Panc1 (cell line): ENCODE measurements around the gene SMTNL2. TPM values are rescaled to one million over a fixed set of nuclear protein-coding genes. Genes with fewer than 3 reads are reported as not detected.

ENCODE experiments used
- ATAC-seq: fragments of 200-7000 bp; cut with Tn5 transposase; 2 replicates; pipeline ENCODE4 v1.9.1; 2020; ENCODE audit warnings: mild to moderate bottlenecking, moderate library complexity
- BruUV-seq: library from RNA; stranded (reverse); fragments of 400-500 nt; replicated peaks from 2 replicates; lab custom pipeline; 2021; lab: Mats Ljungman, UMichigan
- CTCF ChIA-PET: fragments of 300-600 bp; sonication (Branson Sonifier 250); formaldehyde crosslinking; loops from one replicate; lab custom pipeline; 2022; ENCODE audit warnings: antibody characterized with exemption; lab: Charles Lee
- POLR2A ChIA-PET: fragments of 300-600 bp; sonication (Branson Sonifier 250); formaldehyde crosslinking; loops from one replicate; lab custom pipeline; 2022; ENCODE audit warnings: antibody characterized with exemption; lab: Charles Lee
- DNase-seq: peaks from one replicate; pipeline ENCODE4 v3.0.0-alpha.2; 2010; ENCODE audit warnings: low read depth, low spot score
- H3K27ac ChIP-seq: 2 replicates; pipeline ENCODE4 v1.5.1; 2011; ENCODE audit warnings: mild to moderate bottlenecking, low read length, inconsistent platforms
- H3K27me3 ChIP-seq: fragments of 200-500 bp; sonication (Bioruptor generic); 2 replicates; pipeline ENCODE4 v1.6.0; 2014; ENCODE audit warnings: low read length, inconsistent platforms; ENCODE audit not compliant: control insufficient read depth, insufficient read depth
- H3K36me3 ChIP-seq: fragments of 200-500 bp; sonication (Bioruptor generic); 2 replicates; pipeline ENCODE4 v1.5.1; 2014; ENCODE audit warnings: inconsistent platforms, mild to moderate bottlenecking, low read length, moderate library complexity; ENCODE audit not compliant: control insufficient read depth, insufficient read depth
- H3K4me1 ChIP-seq: 2 replicates; pipeline ENCODE4 v1.5.1; 2011; ENCODE audit warnings: inconsistent platforms, mild to moderate bottlenecking, low read length, moderate library complexity; ENCODE audit not compliant: control insufficient read depth, insufficient read depth
- H3K4me3 ChIP-seq, 2 experiments: 2 replicates each; pipeline ENCODE4 v1.5.1; 2011 to 2012; ENCODE audit warnings: low read depth in 2 of 2, low read length in 2 of 2, mild to moderate bottlenecking in 2 of 2, inconsistent platforms in 1 of 2, moderate library complexity in 1 of 2
- H3K9me3 ChIP-seq: fragments of 200-500 bp; sonication (Bioruptor generic); 2 replicates; pipeline ENCODE4 v1.5.1; 2014; ENCODE audit warnings: low read depth, mild to moderate bottlenecking, inconsistent platforms, low read length, moderate library complexity; ENCODE audit not compliant: control insufficient read depth, insufficient read depth
- POLR2AphosphoS5 ChIP-seq: IDR thresholded peaks from 2 replicates; pipeline ENCODE4 v1.6.1; 2012; ENCODE audit warnings: mild to moderate bottlenecking, low read depth, low read length, moderate library complexity
- REST ChIP-seq, 2 experiments: IDR thresholded peaks; 2 replicates each; pipeline ENCODE4 v1.6.1; 2011 to 2012; ENCODE audit warnings: low read depth in 2 of 2, control low read depth in 1 of 2, low read length in 1 of 2, mild to moderate bottlenecking in 1 of 2, moderate library complexity in 1 of 2; ENCODE audit not compliant: insufficient read depth in 1 of 2
- SIN3A ChIP-seq: IDR thresholded peaks from 2 replicates; pipeline ENCODE4 v1.6.1; 2012; ENCODE audit warnings: low read depth, mild to moderate bottlenecking, low read length, moderate library complexity, borderline replicate concordance; ENCODE audit not compliant: insufficient read depth
- TCF7L2 ChIP-seq: IDR thresholded peaks from 2 replicates; pipeline ENCODE4 v1.6.1; 2011; ENCODE audit warnings: mild to moderate bottlenecking, low read depth, low read length, inconsistent platforms
- in situ Hi-C: cut with HindIII; loops from 2 replicates; pipeline ENCODE4 v1.10.0; 2016; ENCODE audit warnings: low sequenced_read_pairs, low pct_unique_long_range_greater_than_20kb
- intact Hi-C: fragments of 100-400 bp; cut with micrococcal nuclease; formaldehyde crosslinking; loops from one replicate; pipeline ENCODE4 v1.10.0; 2022; ENCODE audit not compliant: unreplicated experiment
- total RNA-seq: library from RNA; stranded (reverse); gene quantifications from one replicate; pipeline ENCODE4 v1.2.1, GENCODE V29; 2021; ENCODE audit not compliant: unreplicated experiment
- TF ChIP-seq, protein P1 (sequence below): fragments of 450-650 bp; IDR thresholded peaks from 2 replicates; pipeline ENCODE4 v1.5.1; 2017; ENCODE audit warnings: mild to moderate bottlenecking

SMTNL2 gene
- total RNA-seq, 1 experiment from 2014 or later = not detected

- H3K27ac ChIP-seq = no peak overlapping the region
- in situ Hi-C loops = no loop called here
- no peak overlapping the region for H3K4me3 ChIP-seq
- no peak for DNase-seq
- no TSS peak for BruUV-seq
- no peak for ATAC-seq
- TF ChIP-seq TCF7L2 (no peak), REST (IDR thresholded peaks at IDR 0.05; ENCODE audit: insufficient read depth in 1 of 2, low read depth in 2 of 2, low read length in 1 of 2) (no peak), SIN3A (no peak), POLR2AphosphoS5 (no peak)
- TF ChIP-seq, protein P1, sequence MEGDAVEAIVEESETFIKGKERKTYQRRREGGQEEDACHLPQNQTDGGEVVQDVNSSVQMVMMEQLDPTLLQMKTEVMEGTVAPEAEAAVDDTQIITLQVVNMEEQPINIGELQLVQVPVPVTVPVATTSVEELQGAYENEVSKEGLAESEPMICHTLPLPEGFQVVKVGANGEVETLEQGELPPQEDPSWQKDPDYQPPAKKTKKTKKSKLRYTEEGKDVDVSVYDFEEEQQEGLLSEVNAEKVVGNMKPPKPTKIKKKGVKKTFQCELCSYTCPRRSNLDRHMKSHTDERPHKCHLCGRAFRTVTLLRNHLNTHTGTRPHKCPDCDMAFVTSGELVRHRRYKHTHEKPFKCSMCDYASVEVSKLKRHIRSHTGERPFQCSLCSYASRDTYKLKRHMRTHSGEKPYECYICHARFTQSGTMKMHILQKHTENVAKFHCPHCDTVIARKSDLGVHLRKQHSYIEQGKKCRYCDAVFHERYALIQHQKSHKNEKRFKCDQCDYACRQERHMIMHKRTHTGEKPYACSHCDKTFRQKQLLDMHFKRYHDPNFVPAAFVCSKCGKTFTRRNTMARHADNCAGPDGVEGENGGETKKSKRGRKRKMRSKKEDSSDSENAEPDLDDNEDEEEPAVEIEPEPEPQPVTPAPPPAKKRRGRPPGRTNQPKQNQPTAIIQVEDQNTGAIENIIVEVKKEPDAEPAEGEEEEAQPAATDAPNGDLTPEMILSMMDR = no peak
- H3K9me3 ChIP-seq = no peaks in the 10 kb centered on the region
- no peaks in the 10 kb centered on the region for H3K36me3 ChIP-seq
- intact Hi-C loops = no loop called here
- ChIA-PET POLR2A (no interaction called here), CTCF (no interaction called here)
- no peaks in the 10 kb centered on the region for H3K4me1 ChIP-seq
- no peaks in the 10 kb centered on the region for H3K27me3 ChIP-seq
These were observed 12.5 kb downstream of the SMTNL2 start for GRCh38 chr17:4596636-4597380.

DNA sequence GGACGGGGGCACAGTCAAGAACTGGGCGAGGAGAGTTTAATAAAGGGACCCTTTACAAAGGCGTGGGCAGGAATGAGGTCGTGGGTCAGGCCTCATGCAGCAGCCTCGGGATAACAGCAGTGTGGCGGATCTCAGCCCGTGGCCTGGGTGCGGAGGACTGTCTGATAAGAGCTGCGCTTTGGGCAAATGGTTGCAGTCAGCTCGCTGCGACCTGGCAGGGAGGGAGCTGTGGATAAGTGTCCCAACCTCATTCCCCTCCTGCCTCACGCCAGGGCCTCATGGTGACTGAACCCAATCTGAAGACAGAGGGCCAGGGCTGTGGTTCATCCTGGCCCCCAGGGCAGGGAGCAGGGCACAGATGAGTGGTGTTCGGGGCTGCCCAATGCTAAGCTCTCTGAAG lies 13.6 kb downstream of the SMTNL2 start:
- intact Hi-C loops = no loop called here

More for the DNA sequence above, 13.6 kb downstream of the SMTNL2 start:
- Histone ChIP-seq H3K36me3 (no peaks in the 10 kb centered on the region), H3K4me3 (no peak overlapping the region), H3K27ac (no peak overlapping the region), H3K4me1 (no peaks in the 10 kb centered on the region), H3K9me3 (no peaks in the 10 kb centered on the region), H3K27me3 (no peaks in the 10 kb centered on the region)
- in situ Hi-C loops = no loop called here
- DNase-seq (no peak), ATAC-seq (no peak)
- ChIA-PET POLR2A (no interaction called here), CTCF (interaction anchor here (0.5 kb wide), 1 partner anchor 1051 kb away, joined by 4 read pairs; no protein-coding TSS in a partner anchor)
- TF ChIP-seq TCF7L2 (no peak), SIN3A (no peak), REST (IDR thresholded peaks at IDR 0.05; ENCODE audit: insufficient read depth in 1 of 2, low read depth in 2 of 2, low read length in 1 of 2) (no peak), POLR2AphosphoS5 (no peak)
- TF ChIP-seq, protein P1 = no peak
- BruUV-seq = no TSS peak
